HL-60/S4 treated with phorbol 12-myristate 13-acetate at 8.2 ng/mL for 4 days and 3 days (cell line): ENCODE measurements around the gene DISP2.

ENCODE experiments used
- in situ Hi-C: fragments of 300-500 bp; cut with MboI; formaldehyde crosslinking; loops from 2 replicates; pipeline ENCODE4 v1.15.0; 2022; ENCODE audit warnings: low sequenced_read_pairs

Gene DISP2

GRCh38 chr15:40328176-40328575 is 29.8 kb upstream of the DISP2 start:
- in situ Hi-C loops, result no loop called here

- in situ Hi-C loops, result no loop called here
Observed at GRCh38 chr15:40328751-40329150, 29.3 kb upstream of the DISP2 start.

- in situ Hi-C loops, result no loop called here
Observed at GRCh38 chr15:40329804-40330203, 28.2 kb upstream of the DISP2 start.

DNA sequence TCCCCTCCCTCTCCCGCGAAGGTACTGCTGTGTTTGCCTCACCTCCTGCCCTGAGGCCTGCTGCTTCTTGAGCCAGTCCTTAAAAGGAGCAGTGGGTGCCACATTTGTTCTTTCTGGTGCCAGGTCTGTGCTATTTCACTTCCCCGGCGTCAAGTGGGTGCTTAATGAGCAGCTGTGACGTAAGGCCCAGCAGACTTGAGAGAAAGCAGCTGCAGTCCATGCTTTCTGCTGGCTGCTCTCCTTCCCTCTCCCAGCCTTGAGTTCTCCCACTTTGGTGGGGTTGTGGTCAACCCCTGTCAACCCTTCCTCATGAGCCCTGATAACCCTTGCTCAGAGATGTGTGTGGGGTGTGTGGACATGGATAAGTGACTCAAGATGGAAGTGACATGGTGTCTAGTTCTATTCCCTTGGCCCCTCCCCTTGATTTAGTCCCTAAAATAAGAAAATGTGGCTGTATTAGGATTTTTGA is 27.6 kb upstream of the DISP2 start:
- in situ Hi-C loops, result no loop called here

DNA sequence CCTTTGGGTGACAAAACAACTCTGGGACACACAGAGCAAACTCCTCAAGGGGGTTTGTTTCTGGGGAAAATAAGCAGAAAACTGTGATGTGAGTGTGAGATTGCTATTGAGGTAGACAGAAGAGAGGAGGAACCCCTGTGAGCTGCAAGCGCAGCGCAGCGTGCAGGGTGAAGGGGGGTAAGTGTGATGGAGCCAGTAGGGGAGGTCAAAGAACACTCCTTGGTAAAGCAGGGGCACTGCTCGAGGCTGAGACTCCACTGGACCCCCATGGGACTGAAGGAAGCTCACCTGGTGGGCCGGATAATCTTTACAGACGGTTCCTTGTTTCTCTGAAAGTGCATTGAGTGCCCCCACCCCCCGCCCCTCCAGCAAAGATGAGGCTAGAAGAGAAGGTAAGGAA is 27.0 kb upstream of the DISP2 start:
- in situ Hi-C loops, result no loop called here

GRCh38 chr15:40331637-40332036 is 26.4 kb upstream of the DISP2 start:
- in situ Hi-C loops, result no loop called here

GRCh38 chr15:40332113-40332781 is 25.8 kb upstream of the DISP2 start:
- in situ Hi-C loops, result no loop called here

DNA sequence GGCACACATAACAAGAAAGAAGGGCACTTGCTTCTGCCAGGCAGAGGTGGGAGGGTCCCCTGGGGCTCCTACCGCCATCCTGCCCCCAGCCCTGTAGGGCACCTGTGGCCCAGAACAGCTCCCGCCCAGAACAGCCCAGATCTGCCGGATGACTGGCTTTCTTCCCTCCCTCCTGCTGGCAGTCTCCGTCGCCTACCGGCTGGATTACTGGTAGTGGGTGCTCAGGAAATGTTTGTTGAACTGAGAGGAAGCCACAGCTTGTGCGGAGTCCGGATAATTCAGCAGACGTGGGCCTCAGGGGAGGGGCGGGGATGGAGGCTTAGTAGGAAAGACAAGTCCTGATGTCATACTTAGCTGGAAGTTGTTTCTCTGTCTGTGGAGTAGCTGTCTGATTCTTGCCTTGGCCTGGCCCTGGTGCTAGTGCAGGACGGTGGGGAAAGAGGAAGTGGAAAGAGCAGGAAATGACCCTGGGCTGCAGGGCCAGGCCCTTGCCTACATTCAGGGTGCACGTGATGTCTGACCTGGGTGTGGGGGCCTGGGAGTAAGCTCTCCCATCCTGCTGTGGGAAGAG is 24.0 kb upstream of the DISP2 start:
- in situ Hi-C loops, result no loop called here

GRCh38 chr15:40334541-40334940 is 23.5 kb upstream of the DISP2 start:
- in situ Hi-C loops, result no loop called here

DNA sequence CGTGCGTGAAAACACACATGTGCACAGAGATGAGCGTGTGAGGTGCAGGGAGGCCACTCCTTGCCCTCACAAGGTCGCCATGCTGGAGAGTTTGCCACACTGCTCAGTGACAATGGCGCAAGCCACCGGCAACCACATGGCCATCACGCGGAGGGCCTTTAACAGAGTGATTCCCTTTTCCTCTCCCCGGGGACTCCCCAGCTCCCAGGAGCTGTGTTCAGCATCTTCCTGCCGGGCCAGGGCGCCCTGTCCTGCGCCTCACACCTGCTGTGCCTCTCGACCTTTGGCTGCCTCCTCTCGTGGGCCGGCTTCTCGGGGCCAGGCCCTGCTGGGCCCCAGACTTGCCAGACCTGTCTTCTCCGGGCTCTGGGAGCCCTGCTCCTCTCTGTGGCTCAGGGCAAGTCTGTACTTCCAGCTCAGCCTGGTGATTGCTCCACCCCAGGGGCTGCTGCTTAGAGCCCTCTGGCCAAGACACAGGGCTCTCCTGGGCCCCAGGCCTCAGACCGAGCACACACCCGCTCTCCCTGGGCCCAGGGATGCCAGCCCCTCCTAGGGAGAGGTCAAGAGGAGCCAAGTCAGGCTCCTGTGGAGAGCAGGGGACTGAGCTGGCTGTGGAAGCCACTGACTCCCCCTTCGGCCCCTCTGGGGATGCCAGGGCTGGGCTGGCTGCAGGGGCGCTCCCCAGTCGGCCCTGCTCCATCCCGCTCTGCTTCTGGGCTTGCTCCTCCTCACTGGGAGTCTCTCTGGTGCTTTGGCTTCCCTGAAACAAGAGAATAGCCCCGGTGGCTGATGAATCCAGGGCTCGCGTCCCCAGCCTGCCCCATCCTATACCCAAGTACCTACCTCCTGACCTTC is 22.9 kb upstream of the DISP2 start:
- in situ Hi-C loops, result no loop called here

DNA sequence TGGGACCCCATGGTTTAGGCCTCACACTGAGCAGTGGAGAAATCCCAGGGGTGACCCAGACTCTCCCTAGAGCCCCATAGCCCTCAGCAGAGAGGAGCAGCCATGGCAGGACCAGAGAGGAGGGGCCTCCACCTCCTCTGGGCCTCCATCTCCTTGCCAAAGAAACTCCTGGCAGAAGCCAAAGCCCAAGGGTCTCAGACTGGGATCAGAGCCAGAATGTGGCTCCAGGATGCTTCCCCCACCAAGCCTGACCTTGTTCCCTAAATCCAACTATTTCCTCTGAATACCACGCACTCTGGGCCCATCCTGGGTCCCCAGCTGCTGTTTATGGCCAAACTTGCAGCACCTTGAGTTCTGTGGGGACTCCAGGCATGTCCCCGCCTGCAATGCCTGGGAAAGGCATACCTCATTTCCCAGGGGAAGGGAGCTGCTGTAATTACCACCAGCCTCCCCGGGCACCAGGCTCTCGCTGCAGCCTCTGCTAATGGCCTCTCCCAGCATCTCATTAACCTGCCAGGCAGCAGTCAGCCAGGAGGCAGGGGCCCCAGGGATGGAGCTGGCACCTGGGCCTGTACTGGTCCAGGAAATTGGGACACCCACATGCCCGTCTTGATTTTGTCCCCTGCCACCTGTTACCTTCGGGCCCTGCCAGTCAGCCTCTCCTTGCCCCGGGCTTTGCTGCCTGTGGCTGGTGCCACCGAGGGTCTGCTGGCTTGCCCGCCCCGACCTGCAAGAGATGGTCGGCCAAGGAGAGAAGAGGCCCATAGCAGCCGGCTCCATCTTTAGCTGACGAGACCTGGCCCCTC is 21.9 kb upstream of the DISP2 start:
- in situ Hi-C loops, result no loop called here

GRCh38 chr15:40336744-40337122 is 21.3 kb upstream of the DISP2 start:
- in situ Hi-C loops, result no loop called here

- in situ Hi-C loops, result no loop called here
Observed at GRCh38 chr15:40337597-40337996, 20.4 kb upstream of the DISP2 start.

DNA sequence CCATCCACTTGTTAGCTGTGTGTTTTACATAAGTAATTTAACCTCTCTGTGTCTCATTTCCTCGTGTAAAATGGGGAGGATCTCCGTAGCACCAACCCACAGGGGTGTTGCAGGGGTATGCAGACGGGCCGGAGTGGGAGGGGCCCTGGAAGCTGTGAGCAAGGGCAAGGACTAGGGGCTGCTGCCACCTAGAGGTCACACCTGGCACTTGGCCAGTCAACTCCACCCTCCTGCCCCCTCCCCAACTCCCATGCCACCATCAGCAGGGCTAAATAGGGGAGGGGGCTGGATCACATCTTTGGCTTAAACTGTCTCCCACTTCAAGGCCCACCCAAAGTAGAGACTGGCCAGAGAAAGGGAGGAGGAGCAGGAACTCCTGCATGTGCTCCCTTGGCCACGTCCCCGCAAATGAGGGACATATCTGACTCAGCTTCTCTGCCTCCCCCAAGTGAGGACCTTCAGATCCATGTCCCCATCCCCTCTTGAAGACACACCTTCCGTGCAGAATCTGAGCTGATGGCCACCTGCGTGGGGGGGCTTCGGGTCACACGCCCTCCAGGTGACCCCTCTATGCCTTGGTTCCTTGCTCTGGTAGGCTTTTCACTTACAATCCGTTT is 19.9 kb upstream of the DISP2 start:
- in situ Hi-C loops, result no loop called here

DNA sequence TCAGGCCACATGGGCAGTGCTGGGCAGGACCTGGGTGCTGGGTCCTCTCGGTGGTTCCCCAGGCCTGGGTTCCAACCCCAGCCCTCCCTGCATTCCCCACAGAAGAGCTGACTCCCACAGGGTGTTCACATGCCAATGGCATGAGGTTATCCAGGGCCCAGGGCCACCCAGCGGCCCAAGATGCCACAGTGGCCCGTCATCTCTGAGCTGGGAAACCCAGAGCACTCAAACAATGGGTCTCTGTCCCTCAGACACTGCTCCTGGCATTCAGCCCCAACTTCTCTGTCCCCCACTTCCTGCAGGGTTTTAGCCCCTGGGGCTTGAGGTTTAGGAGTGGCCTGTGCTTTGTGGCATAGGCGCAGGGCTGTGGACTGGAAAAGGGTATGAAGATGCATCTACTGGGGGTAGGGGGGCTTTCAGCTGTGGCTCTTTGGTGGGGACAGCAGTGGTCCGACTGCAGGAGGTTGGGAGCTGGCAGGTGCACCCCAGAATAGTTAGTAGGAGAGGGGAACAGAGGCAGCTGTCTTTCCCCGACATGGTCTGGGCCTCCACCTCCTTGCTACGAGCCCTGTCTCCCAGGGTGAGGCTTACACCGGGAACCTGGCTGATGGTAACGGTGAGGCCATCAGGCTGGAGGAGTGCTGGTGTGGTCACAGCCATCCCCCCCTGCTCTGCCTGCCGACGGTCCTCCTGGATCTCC is 18.9 kb upstream of the DISP2 start:
- in situ Hi-C loops, result no loop called here

- in situ Hi-C loops, result no loop called here
Observed at GRCh38 chr15:40339621-40339945, 18.4 kb upstream of the DISP2 start.

DNA sequence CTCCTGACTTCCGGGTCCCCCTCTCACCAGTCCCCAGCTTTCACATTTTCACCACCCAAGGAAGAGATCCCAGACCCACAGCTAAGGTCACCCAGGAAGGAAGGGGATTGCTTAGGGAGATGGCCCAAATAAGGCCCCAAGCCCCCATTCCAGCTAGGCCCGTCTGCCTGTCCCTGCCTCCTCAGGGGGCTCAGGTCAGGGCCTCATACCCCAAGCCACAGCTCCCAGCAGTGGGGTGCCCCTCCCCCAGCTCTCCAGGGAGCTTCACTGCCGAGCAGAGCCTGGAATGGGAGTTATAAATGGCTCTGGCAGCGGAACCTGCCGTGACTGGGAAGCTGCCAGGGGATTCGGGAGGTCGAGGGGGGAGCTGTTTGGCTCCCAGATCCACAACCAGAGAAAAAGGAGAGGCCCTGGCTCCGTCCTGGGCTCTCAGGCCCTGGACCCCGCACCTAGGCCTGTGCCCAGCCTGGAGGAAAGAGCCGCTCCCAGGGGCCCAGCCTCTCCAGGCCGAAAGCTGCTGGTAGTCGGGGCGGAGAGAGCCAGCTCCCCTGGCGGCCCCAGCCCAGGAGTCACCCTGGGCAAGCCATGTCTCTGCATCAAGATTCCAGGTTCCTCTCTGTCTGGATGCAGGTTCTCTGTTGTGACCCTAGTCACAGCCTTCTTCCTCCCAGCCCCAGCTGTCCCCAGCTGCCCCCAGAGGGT is 17.8 kb upstream of the DISP2 start:
- in situ Hi-C loops, result no loop called here

DNA sequence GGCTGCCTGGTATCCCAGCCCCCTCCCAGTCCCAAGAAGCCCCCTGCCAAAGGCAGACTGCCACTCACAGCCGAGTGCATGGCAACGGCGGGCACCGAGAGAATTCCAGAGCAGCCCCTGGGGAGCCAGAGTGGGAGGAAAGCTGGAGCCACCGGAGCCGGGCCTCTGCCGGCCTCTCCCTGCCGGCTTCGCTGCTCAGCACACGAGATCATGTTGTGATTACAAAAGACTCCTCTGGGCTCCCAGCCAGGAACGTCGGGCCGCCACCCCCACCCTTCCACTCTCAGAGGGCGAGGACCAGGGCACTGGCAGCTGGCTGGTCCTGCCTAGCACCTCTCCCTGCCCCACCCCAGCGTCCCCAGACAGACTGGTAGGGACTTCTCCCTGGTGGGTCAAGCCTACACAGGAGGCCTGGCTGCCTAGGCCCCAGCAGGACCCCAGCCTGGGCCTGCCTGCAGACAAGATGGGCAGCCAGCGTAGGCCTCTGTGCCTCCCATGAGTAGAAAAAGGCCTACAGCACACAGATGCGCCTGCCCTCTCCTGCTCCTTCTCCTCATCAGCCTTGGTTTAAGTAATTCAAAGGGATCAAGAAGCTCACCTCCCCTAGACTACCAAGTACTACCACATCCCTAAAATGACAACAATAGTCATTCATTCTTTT is 17.1 kb upstream of the DISP2 start, which contains the start of gene CCDC9B:
CCDC9B (minus strand) TSS at position 200 of the 661 bp plus-strand sequence; CDS start at position 80, 120 bp downstream.
- in situ Hi-C loops, result no loop called here
